ENCODE measurements around the gene MYO18B.

GRCh38 chr22:25781801-25782200, 39.8 kb downstream of the MYO18B start:
- TF ChIP-seq CTCF (IDR thresholded peaks at IDR 0.05; ENCODE audit: insufficient read depth, low read length) = no peak
- TF ChIP-seq REST (IDR thresholded peaks at IDR 0.05; ENCODE audit: insufficient replicate concordance, low read depth) = no peak
- no peak for TF ChIP-seq POLR2AphosphoS5 (IDR thresholded peaks at IDR 0.05; ENCODE audit: low read depth)
- no peak for TF ChIP-seq GABPA (IDR thresholded peaks at IDR 0.05; ENCODE audit: low read depth)
